ENCODE measurements around the gene CRYBG2.
"Not testable (repeated sequence)": the region's sequence is repeated elsewhere in the genome, so short reads cannot be mapped to it uniquely, and the experiment has no call there.

CRYBG2 gene, protein sequence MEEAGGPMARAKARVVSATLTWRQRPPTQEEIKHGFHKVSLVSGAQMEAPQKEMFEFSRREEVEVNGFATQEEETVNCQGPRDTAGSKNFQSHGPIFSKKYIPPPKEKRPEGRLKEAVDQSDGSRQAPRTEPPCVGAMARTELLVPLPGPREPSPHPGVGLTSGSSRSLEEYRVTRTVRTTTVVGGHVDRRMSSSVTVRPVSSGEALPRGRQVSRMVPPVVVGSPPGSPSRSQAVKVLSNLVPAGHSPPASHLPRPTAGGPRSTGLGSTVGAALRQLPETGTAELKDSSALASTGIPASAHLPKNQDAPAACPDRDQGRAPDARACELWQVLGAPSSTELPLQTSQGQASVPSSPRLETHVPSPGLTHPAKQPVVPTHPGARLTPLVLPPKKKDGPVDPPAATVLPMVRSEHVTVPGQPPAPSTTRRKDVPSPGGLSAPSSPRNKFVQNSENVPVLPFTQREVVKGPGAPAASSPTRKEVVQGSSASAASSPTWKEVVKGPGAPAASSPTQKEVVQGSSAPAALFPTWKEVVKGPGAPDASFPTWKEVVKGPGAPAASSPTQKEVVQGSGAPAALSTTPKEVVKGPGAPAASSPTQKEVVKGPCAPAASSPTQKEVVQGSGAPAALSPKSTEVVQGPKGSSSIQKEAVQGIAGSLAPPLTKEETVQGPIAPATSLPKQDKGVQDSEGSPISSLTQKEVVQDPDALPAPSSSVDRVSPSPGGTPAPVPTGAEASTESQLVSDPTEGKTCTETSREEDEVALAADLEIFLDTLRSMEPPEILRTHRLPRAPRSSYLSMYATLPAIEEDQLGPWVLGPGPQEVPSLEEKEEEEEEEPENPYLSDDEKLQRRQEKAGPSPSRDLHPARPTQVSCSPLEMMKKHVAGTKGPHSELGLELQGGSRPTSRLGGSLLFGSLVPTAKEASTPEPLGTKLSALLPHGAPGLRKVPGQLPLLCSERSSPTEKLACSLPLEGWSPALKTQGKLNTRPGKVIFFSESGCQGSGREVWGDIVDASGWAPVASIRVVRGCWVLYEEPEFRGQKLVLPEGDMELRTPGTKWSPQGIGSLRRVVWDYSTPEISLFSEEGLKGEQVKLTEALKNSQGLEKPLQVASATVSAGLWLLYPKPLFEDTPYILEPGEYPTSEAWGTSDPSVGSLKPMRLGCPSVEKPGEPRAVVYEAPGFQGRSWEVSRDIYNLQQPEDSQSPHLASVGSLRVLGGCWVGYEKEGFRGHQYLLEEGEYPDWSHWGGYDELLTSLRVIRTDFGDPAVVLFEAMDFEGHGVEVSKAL (N-terminal part only)
- long read RNA-seq, donor 1, result 0 reads
- long read RNA-seq, donor 2, result 0 reads
- long read RNA-seq, donor 3, result 0 reads
- long read RNA-seq, donor 4, result 0 reads
- long read RNA-seq, donor 5, result 0 reads
- long read RNA-seq, donor 6, result 0 reads
- long read RNA-seq, donor 7, partial matches to known transcripts, result 1,522 of 1,591 reads
- long read RNA-seq, donor 7, other reads (novel, unspliced or antisense), result 69 of 1,591 reads
- long read RNA-seq, donor 8, result 0 reads

DNA sequence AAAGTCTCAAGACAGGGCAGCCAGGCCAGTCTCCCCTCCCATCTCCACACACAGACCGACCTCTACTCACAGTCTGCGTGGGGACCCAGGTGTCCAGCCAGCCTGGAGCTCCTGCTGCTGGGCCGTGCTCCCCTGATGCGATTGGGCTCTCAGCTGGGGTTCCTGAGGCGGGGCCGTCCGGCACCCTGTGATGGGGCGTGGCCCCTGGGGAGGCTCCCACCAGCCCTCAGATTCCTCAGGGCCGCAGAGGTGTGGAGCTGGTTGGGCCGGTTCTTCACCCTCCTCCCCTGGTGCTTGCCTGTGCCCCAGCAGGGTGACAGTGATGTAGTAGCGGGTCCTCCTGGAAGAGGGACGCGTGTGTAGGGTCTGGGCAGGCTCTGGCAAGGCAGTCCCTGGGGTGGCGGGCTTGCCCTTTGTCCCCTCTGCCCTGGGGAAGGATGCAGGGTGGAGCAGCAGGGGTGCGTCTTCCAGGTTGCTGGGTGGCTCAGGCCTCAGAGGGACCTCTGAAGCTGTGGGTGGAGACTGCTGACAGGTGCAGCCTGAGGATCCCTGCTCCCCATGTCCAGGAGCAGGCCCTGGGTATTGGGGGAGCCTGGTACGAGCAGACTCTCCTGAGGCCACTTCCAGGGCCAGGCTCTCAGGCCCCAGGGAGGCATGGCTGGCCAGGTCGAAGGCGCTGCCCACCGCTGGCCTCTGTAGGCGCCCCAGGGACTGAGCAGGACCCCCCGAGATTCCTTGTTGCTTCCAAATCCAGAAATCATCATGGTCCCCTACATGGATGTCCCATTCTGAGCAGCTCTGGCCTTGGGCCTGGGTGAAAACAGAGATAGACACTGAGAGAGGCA, at the start of gene CRYBG2:
Gene CRYBG2, minus strand, starts transcription at position 155 of the 845 bp plus-strand sequence. CDS start 7,473 bp downstream, outside the sequence.
- DNase-seq, result no peak

DNA sequence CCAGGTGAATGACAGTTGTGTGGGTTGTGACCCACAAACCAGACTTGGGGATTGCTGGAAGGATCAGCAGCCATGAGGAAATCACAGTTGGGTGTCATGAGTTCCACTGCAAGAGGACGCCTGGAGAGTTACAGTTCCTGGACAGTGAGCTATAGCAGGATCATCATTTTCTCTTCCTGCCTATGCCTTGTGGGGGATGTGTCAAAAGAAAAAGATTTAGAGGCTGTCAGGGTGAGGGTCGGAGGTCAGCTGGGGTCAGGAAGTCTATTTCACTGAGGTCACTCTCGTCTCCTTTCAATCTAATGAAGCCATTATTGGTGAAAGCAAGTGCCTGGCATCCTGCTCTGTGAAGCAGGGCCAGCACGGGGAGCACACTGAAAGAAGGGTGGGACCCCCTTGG, 49.7 kb upstream of the CRYBG2 start:
- no peak for DNase-seq

DNA sequence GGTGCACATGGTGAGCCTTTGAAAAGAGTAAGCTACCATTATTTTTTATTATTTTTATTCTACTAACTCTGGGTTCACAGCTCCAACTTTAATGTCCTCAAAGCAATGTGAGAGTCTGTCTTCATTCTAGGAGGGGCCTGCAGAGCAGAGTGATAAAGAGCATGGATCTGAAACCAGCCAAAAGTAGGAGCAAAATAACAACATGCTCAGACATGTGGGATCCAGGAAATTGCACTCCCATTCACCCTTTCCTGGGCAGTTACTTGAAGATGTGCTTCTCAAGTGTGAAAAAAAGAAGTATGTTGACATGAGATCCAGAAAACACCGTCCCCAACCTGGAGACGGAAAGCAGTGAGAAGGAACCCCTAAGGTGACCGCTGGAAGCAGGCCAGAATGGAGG, 48.0 kb upstream of the CRYBG2 start:
- DNase-seq, result no peak

DNA sequence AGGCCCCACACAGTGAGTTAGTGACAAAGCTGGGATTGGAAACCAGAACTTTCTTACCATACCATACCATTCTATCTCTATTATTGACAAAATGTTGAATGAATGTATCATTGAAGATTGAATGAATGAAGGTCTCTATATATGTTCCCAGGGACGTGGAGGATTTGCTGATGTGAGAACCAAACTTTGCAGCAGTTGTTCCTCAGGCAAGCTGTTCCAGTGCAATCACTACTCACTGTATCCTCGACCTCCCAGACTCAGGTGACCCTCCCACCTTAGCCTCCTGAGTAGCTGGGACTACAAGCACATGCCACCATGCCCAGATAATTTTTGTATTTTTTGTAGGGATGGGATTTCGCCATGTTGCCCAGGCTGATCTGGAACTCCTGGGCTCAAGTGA, 45.1 kb upstream of the CRYBG2 start:
- no peak for DNase-seq

DNA sequence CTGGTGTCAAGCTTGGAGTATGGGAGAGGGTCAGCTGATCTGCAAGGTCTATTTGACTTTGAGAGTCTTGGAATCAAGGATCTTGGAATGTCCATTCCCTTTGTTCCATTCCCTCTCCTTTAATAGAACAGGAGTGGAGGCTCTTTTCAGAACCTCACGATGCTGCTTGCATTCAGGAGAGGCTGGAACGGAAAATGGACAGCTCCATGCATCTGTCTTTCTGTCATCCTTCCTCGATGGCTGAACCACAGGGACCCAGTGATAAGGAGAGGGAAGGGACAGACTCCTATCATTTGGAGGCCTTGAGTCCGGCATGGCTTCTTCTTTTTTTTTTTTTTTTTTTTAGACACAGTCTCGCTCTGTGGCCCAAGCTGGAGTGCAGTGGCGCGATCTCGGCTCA, 41.8 kb upstream of the CRYBG2 start:
- DNase-seq, result no peak

DNA sequence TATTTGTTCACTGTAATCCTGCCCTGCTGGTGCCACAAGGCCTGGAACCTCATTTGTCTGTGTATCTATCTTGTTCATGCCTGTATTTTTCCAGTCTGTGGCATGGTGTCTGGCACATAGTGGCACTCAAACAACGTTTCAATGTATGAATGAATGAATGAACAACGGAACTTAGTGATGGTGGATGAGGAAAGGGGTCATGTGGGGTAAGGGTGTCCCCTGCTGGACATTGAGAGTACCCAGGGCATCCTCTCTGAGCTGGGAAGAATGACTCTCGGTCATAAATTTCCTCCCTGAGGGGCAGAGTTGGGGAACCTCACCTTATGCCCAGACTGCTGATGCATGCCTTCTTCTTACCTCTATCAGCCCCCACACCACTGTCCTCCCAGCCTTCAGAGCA, 37.5 kb upstream of the CRYBG2 start:
- DNase-seq, result no peak

DNA sequence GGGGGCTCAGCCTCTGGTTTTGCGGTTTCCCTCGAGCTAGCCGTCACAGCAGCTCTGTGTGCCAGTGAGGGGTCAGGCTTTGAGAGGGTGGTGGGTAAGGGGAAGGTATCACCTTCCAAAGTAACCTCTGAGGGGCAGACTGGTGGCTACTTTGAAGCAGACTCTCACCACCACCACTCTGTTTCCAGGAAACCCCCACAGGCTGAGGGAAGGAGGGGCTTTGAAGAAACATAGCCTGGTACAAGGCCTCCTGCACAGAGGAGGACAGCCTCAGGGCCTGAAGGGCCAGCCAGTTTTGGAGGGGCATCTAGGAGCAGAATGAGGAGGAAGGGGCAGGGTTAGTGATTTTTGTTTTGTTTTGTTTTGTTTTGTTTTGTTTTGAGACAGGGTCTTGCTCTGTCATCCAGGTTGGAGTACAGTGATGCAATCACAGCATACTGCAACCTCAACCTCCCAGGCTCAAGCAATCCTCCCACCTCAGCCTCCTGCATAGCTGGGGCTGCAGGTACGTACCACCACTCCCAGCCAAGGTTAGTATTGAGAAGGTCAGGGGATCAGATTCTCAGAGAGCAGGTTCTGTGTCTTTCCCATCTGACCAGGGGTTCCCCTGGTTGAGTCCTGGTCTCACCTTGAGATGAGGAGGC, 35.8 kb upstream of the CRYBG2 start:
- DNase-seq, result no peak

DNA sequence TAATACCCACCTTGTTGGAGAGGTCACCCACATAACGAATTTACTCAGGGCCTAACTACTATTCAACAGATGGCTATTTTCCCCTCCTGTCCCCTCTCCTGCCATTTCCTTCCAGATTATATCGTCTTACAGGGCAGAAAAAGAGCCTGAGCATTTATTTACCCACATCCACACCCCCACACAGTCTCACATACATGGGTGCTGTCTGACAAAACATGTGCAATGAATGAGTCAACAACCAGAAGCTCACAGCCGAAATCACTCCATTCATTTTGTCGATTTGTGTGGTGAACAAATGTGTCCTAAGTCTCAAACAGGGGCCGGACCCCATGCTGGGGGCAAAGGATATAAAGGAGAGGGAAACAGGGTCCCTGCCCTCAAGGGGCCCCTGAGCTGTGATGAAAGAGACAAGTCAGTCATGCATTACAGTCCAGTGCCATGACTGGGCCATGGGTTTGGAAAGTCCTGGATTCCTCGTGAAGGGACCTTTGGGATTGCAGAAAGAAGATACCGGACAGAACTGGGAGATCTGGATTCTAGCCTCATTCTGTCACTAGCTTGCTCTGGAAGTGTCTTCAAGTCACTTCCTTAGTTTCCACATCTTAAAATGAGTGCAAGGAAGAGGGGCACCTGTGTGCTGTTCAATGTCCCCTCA, 35.0 kb upstream of the CRYBG2 start:
- no peak for DNase-seq

DNA sequence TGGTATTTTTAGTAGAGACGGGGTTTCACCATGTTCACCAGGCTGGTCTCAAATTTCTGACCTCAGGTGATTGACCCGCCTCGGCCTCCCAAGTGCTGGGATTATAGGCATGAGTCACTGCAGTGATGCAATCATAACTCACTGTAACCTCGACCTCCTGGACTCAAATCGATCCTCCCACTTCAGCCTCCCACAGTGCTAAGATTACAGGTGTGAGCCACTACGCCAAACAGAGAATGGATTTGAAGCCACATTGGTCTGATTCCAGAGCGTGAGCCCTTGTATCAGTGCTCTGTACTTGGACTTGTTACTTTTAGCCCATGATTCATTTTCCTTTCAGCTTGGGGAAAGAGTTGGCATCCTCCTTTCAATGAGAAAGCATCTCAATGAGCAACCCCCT, 33.5 kb upstream of the CRYBG2 start:
- DNase-seq, result no peak

DNA sequence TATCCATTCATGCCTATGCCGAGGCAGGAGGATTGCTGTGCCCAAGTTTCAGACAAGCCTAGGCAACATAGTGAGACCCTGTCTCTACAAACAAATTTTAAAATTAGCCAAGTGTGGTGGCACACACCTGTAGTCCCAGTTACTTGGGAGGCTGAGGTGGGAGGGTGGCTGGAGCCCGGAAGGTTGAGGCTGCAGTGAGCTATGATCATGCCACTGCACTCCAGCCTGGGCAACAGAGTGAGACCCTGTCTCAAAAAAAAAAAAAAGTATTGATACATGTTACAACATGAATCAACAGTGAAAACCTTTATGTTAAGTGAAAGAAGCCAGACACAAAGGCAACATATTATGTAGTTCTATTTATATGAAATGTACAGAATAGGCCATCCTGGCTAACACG, 31.1 kb upstream of the CRYBG2 start:
- DNase-seq, result not testable (repeated sequence)

DNA sequence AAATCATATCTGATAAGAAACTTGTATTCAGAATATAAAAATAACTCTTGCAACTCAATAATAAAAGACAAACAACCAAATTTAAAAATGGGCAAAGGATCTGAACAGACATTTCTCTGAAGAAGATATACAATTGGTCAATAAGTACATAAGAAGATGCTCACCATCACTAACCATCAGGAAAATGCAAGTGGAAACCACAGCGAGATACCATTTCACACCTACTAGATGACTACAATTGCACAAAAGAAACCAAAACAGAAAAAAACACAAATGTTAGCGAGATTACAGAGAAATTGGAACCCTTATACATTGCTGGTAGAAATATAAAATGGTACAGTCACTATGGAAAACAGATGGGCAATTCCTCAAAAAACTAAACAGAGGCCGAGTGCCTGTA, 30.1 kb upstream of the CRYBG2 start:
- DNase-seq, result no peak

DNA sequence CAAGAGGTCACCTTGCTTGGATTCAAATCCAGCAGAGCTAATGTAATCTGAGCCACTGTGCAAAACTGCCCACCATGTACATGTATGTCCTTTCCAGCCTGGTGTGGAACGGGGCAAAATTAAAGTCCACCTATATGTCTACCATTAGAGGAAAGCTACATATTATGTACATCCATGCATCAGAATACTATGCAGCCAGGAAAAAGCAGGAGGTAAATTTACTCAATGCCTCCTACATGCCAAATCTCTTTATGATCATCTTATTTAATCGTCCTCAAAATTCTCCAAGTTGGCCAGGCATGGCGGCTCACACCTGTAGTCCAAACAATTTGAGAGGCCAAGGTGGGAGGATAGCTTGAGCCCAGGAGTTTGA, 24.9 kb upstream of the CRYBG2 start:
- no peak for DNase-seq

DNA sequence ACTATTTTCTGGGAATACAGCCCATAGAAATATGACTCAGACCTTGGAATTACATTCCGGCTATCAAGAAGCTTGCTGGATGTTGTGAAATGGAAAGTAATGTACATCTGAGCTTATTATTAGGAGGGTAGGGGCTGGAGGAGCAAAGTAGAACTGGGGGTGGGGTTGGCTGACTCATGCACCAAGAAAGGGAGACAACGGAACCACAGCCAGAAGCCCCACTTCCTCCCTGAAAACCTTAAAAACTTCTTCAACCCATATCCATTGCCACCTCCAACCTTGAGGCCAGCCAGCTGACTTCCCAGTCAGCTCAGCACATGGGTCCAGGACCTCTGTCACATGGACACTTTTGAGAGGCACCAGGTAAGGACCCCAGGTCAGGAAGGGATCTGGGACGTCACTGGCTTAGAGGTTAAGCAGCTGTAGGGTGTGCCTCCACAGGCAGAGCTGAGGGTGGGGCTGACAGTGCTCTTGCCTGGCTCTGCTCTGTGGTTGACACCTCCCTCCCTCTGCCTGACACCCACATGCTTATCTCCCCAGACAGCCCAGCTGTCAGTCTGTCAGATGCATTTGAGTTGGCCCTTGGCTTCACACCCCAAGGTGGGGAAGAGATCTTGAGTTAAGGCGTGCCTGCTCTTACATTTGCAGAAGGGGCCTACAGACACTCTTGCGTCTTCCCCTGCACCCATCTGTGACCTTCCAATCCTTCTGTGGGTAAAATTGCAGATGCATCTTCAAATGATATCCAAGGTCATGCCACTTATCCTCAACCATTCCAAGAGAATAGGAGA, 24.4 kb upstream of the CRYBG2 start:
- no peak for DNase-seq

DNA sequence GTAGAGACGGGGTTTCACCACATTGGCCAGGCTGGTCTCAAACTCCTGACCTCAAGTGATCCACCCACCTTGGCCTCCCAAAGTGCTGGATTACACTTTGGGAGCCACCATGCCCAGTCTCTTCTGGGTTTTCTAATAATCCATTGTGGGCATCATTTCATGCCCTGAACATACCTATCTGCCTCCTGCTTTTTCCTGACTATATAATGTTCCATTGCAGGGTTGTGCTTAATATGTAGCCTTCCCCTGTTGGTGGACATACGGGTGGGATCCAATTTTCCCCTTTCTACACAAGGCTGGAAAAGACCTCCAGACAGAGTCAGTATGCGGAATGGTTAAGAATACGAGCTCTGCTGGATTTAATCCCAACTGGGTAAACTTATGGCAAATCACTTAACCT, 22.1 kb upstream of the CRYBG2 start:
- DNase-seq, result no peak

DNA sequence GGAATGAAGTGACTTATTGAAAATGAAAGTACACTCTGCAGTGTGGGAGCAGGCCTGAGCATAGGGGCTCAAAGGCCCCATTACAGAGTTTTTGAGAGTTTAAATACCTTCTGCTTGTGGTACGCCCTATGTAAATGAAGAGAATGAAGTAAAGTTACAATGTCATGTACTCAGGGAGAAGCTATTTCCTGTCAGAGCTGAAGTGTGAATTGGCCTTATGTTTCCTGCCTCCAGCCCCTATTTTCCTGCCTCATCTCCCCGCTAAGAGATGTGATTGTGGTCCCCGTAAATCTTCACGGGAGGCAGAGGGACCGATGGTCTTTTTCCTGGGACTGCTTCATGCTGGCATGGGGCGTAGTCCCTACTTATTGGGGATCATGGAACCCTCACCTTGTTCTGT, 21.2 kb upstream of the CRYBG2 start:
- DNase-seq, result no peak

DNA sequence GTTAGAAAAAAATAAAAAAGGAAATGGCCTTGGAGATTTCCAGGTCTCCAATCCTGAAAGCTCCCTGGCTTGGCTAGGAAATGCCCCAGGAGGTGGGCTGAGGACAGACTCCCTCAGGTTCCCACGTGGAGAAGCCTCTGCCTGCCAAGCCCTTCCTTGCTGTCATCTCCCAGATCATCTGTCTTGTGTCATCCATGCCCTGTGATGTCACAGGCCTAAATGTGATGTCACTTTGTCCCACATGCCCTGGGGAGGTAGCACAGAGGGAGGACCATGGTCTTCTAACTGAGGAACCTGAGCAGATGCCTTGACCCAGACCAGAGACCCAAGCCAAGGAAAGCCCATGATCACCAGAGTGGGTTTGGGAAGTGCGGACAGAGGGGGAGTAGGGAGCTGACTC, 20.4 kb upstream of the CRYBG2 start:
- DNase-seq, result not testable (repeated sequence)

DNA sequence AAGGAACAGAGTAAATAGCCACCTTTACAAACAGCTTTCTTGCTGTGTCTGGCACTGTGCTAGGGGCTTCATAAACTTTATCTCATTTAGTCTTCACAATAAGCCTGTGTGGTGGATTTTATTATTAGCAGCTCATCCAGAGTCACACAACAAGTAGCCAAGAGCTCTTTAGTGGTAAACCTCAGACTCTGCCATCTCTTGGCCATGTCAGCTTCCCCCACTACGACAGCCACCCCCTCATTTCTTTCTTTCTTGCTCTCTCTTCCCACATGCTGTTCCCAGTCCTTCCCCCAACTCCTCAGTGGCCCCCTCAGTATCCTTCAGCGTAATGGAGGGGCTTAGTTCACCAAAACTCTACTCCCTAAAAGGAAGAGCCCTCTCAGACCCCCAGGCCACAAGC, 19.9 kb upstream of the CRYBG2 start:
- no peak for DNase-seq

DNA sequence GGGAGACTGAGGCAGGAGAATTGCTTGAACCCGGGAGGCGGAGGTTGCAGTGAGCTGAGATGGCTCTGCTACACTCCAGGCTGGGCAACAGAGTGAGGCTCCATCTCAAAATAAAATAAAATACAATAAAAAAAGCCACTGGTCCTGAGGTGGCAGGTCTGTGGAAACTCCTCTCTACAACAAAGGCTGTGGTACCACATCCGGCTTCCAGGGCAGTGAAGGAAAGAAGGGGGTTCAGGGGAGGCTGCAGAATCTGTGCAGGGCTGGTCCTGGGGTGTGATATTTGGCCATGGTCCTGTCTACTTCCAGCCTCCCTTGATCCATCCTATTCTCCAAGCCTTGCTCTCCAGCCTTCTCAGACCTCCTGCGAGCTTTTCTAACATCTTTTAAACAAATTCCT, 19.4 kb upstream of the CRYBG2 start:
- no peak for DNase-seq

DNA sequence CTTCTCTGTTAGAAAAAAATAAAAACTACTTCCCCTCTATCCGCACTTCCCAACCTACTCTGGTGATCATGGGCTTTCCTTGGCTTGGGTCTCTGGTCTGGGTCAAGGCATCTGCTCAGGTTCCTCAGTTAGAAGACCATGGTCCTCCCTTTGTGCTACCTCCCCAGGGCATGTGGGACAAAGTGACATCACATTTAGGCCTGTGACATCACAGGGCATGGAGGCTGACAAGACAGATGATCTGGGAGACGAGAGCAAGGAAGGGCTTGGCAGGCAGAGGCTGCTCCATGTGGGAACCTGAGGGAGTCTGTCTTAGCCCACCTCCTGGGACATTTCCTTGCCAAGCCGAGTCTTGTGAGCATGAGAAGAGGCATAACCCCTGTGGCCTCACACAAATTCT, 18.7 kb upstream of the CRYBG2 start, which contains the start of gene ZNF683:
Gene ZNF683, minus strand, starts transcription at position 140 of the 400 bp plus-strand sequence. CDS start 4,179 bp downstream, outside the sequence.
- not testable (repeated sequence) for DNase-seq
